Activated naive CD4-positive, alpha-beta T cell treated with Interleukin-2 at 50 U/mL for 16 hours (primary cell): ENCODE measurements around the gene TBPL1.

Experiments
- DNase-seq: peaks from one replicate; pipeline ENCODE4 v3.0.0-alpha.2; 2020

The TBPL1 gene

DNA sequence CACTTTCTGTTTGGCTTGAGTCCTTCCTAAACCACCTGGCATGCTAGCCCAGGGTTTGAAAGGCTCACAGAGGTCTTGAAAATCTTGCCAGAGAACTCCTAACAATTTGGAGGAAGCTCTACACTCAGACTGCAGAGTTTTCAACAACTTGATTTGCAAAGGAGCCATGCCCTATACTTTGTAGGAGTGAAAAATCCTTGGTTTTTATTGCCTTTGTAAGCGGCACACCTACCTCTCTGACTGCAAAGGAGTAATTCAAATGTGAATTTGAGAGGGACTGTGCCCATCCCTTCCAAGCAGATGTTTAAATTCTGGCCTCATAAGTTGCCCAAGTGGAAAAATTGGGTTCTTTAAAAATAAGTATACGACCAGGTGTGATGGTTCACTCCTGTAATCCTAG lies 58.0 kb downstream of the TBPL1 start:
- DNase-seq: no peak

GRCh38 chr6:134014588-134015137 lies 61.6 kb downstream of the TBPL1 start:
- no peak for DNase-seq

DNA sequence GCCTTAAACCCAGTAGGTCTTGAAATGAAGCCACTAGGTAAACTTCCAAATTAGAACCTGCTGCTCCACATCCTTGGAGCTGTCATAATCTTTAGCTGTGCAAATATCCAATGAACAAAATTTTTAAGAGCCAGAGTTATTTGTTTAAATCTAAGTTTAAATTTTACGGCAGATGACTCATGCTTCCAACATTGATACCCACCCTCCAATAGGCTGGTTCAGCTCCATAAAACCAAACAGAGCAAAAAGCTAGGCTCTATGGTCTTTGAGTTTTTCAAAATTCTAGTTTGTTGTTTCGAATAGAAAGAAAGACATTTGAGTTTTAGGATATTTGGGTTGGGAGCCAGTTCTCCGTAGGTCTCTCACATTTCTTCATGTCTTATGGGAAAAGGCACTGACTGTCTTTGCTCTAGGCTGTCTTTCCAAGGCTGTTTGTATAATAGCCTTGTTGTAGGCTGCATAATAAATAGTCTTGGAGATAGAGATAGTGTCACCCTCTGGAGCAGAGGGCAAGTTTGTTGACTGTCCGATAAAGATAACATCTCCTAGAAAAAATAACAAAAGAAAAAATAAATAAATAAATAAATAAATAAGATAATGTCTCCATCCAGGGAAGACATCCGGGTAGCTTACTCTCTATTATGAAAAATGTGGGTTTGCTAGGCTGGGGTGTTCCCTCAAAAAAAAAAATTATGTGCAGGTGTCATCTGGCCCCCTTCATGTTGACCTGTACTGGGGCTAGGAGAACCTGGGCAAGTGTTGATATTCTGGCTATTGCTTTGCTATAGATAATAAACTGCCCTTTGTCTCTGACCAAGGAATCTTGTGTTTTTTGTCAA lies 62.9 kb downstream of the TBPL1 start:
- no peak for DNase-seq

DNA sequence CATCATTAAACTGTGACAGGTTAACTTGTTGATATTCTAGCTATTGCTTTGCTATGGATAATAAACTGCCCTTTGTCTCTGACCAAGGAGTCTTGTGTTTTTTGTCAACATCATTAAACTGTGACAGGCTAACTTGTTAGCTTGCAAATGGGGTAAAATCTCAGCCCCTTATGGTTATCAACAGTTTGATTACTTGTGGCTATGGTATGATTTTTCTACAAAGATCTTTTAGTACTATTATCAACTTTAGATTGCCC lies 63.5 kb downstream of the TBPL1 start:
- DNase-seq: no peak

DNA sequence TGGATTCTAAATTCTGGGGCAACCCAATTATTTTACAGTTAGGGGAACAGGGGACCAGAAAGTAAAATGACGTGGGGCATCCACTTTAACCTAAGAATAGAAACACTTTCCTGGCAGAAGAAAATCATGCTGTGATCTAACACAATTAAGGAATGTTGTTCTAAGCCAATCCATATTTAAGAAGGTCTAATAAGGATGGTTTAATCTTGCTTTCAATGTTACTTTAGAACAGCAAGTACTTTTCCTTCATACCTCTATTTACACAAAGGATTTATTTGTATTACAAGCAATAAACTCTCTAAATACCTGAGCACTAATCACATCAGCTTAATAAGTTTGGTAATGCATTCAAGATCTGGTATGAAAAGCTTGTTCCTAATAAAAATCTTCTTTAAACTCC lies 67.0 kb downstream of the TBPL1 start:
- no peak for DNase-seq

DNA sequence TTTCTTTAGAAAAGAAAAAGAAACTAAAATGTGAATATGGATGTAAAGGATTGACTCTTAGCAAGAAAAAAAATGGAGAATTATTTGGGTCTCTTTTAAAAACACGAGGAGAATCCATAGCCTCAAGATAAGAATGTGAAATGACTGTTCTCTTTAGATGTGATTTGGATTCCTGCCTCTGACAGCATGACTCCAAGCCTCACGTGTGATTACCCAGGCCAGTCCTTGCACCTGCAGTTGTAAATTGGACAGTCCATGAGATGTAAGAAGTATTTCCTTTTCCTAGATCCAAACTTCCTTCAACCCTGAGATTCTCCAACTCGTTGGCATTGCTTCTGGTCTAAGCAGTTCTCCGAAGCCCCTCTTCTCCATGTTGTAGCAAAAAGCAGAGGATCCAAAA lies 67.5 kb downstream of the TBPL1 start:
- no peak for DNase-seq

- no peak for DNase-seq
Measured at GRCh38 chr6:134020968-134021367, 67.9 kb downstream of the TBPL1 start.

DNA sequence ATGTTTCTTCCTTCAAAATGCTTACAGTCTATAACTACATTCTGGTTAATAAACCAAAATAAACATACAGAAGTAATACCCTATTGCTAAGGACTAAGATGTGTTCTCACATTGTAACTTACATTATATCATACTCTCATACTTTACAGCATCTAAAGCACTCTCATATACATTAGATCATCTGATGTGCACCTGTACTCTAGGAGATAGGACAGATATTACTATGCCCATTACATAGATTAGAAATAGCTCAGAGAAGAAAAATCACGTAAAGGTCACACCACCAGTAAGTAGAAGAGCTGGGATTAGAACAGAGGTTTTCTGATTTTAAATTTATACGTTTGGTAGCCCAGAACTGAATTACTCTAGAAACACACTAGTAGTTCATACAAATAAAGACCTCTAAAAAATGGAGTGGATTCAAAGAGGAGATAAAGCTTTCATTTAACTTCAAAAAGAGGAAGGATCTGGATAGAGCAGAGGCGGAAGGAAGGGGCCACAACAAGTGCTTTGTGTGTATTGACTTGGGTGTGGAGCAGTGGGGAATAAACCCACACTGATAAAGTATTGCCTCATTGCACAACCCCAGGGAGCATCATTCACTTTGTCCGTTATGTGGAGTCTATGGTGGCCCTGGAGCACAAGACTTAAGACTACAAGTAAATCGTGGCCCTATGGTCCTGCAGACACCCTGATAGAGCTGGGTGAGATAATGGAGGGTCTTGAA lies 68.5 kb downstream of the TBPL1 start:
- DNase-seq: no peak

DNA sequence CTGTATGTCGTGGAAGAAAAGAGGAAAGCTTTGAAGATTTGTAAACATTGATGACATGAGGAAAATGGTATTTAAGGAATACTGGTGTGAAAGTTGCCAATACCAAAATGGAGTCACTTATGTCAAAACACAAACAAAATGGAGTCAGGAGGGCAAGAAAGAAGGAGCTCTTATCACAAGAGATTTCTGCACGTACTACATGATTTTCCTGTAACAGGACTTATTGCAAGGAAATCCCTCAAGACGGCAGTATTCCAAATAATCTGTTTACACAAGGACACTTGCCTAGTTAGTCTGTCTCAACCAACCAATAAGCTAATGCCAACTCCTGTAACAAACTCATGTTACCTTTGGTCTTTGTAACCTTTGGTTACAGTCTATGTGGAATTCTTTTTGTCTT lies 69.6 kb downstream of the TBPL1 start:
- no peak for DNase-seq

GRCh38 chr6:134026597-134026996 lies 73.6 kb downstream of the TBPL1 start:
- no peak for DNase-seq

DNA sequence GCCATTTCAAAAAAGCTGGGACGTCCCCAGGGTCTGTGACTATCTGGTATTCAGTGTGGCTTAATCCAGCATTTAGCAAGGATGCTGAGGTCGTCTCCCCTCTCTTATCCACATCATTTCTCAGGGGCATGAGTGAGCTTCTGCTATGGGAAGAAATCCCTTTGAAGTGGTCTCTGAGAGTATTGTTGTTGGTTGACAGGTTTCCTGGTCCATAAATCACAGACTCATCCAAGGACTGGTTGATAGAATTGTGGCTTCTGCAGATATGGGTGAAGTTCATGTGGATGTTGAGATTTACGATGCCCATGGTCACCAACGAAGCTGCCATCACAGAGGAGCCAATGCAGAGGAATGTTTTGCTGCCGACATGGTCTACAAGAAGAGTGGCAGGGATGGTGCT lies 75.4 kb downstream of the TBPL1 start:
- no peak for DNase-seq

- DNase-seq: no peak
Measured at GRCh38 chr6:134029495-134030455, 76.8 kb downstream of the TBPL1 start.

- DNase-seq: no peak
Measured at GRCh38 chr6:134031696-134032255, 78.8 kb downstream of the TBPL1 start.

GRCh38 chr6:134034478-134034877 lies 81.5 kb downstream of the TBPL1 start:
- no peak for DNase-seq

DNA sequence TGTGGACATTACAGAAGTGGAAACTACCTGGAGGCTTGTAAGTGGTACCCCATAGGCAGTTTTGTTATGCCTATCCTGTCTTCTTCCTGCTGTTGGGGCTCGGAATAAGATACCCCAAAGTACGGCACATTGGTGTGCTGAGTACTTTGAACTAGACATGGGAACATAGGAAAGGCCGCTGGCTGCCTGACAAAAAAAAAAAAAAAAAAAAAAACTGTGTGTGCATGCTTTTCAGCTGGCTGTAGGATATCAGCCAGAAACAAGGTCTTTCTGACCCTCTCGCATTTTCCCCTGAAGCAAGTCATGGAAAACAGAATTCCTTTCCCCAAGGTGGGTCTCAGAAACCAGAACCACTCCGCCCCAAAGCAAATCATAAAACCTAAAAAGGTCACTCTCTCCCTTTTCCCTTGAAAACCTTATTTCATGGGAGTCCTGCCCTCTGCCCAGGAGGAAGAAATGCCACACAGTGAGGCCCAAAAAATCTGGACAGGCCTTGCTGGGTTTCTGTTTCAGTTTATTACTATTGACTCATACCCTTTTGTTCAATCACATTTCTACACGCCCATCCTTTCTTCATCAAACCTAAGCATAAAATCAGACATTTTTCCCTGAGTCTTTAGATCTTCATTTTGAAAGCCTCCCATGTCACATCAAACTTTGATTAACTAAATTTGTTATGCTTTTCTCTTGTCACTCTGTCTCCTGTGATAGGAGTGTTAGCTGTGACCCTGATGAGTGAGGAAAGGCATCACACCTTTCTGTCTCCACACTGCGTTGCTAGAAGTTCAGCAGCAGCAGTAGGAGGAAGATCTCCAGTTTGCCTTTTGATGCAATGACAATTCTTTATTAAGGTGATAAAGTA lies 82.2 kb downstream of the TBPL1 start:
- no peak for DNase-seq

GRCh38 chr6:134035823-134036296 lies 82.8 kb downstream of the TBPL1 start:
- no peak for DNase-seq

DNA sequence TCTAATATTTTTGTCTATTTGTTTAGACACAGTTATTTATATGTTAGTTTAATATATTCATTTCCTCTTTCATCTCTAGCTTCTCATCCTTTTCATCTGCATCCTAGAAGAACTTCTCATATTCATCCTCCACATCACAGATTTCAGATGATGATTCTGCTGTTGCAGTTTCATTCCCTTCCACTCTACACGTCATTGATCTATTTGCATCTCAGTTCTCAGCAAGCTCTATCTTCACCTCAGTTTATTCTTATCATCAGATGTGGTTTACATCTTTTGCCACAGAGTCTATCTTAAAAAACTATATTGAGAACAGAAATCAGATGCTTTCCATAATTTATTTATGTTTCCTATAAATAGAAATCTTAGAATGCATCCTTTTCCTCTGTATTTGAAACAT lies 86.1 kb downstream of the TBPL1 start:
- DNase-seq: no peak
